Femur (tissue), 1 donor: ENCODE results near the gene MGRN1.
A peak's percentile ranks its signal among the peaks of the same experiment; 100 is the strongest.

ENCODE experiments used
- DNase-seq: peaks from one replicate; pipeline ENCODE4 v3.0.0-alpha.2; 2017

Gene MGRN1

DNA sequence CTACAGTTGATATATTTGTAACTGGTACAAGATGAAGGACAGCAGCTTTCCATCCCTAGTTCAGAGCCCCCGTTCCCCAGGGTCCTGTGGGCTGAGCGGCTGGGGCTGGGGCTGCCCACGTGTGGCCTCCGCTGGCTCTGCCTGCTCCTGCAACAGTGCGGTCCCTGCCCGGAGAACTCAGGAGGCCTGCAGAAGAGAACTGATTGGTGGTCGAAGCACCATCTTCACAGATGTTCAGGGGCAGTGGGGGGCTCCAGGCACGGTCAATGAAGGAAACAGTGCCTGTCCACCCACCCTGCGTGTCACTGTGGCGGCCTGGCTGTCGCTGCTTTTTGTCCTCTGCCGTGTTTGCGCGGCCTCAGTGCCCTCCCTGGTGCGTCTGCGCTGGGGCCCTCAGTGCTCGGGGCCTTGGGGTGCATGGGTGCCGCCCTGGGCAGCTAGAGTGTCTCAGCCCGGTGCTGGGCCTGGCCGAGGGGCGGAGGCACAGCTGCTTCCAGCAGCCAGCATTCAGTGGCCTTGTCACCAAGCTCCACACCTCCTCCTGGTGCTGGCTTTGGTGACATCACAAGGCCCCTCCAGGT is 64.6 kb downstream of the MGRN1 start:
- DNase-seq = peak; percentile 22

- DNase-seq = peak; percentile 21
Measured at GRCh38 chr16:4689864-4690704, 65.5 kb downstream of the MGRN1 start.

DNA sequence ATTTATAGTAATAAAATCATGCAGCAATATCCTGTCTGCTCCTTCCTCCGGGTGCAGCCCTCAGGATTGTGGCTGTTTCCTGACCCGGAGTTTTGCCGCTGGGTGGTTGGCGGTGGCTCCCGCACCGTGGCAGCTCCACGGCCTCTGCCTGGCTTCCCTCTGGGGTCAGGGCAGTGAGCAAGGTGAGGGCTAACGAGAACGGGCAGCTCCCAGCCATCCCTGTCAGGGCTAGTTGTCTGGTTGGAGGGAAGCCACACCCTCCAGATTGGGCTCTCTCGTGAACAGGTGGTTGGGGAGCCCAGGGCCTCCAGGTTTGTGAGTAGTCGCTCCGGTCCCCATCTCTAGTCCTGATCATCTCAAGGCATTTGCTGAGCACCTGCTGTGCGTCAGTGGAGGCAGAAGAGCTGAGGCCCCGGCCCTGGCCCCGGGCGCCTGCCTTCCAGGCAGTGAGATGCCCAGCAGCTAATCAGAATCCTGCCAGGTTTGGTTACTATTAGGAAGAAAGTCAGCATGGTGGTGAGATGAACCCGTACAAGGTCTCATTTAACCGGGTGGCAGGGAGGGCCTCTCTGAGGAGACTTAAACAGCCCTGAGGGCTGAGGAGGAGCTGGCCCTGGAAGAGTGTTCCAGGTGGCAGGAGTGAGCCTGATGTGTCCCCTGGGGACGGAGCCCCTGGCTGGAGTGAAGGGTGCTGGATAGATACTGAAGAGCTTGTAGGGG is 66.5 kb downstream of the MGRN1 start:
- peak; percentile 26 for DNase-seq

GRCh38 chr16:4691666-4692412 is 67.2 kb downstream of the MGRN1 start:
- peak; percentile 24 for DNase-seq

DNA sequence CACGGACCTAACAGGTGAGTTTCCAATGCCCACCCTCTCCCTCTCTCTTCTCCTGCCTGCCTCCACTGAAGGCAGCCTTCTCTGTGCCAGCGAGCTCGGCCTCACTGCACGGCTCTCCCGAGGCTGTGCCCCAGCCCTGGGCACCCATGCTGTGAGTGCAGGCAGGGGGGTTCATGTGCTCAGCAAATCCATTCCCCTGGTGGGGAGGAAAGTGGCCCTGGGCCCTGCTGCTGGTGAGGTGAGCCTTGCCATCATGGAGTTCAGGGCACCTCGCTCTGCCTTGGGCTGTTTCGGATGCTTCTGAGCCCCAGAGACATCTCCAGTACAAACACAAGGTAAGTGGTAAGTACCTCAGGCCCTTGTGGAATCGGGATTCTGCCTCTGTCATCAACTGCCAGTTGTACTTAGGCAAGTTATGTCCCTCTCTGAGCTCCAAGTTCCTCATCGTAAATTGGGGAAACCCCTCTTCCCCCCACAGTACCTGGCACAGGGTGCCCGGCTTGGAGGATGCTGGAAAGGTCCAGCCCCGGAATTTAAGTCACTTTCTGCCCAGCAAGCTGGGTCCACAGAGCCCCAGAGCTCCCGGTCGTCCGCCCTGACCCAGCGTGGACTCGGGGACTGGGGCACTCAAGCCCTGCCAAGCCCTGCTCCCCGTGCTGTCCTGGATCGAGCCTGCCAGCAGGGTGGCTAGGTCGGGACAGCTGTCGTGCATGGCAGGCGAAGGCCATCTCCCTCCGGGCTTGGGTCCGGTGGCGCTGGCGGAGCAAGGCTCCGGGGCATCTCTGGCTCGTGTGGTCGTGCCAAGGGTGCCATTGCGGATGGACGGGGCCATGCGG is 68.1 kb downstream of the MGRN1 start:
- DNase-seq = peak; percentile 33

DNA sequence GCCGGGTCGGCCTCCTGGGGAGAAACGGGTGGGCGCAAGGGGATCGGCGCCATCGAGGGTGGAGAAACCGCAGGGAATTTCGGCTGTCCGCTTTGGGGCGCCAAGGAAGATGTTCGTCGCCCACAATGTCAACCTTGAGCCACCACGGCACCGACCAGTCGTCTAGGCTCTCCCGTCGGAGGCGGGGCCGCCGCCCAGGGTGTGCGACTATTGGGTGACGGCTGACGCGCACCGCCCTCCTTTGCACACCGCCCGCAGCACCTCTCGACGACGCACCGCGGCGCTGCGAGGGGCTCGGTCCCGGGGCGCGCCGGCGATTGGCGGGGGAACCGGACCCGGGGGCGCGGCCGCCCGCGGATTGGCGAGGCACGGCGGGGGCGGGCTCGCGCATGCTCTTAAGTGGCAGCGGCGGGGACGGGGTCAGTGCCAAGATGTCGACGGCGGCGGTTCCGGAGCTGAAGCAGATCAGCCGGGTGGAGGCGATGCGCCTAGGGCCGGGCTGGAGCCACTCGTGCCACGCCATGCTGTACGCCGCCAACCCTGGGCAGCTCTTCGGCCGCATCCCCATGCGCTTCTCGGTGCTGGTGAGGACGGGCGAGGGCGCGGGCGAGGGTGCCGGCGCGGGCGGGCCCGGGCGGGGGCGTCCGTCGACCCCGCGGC is 68.8 kb downstream of the MGRN1 start, which contains the start of gene NUDT16L1:
Gene NUDT16L1 (plus strand): TSS at position 267 of the 660 bp plus-strand sequence. CDS start 165 bp downstream, at position 432.
- peak; percentile 98 for DNase-seq

GRCh38 chr16:4693956-4694641 is 69.5 kb downstream of the MGRN1 start:
- peak; percentile 68 for DNase-seq

- DNase-seq = peak; percentile 51
Measured at GRCh38 chr16:4694642-4695451, 70.2 kb downstream of the MGRN1 start.

DNA sequence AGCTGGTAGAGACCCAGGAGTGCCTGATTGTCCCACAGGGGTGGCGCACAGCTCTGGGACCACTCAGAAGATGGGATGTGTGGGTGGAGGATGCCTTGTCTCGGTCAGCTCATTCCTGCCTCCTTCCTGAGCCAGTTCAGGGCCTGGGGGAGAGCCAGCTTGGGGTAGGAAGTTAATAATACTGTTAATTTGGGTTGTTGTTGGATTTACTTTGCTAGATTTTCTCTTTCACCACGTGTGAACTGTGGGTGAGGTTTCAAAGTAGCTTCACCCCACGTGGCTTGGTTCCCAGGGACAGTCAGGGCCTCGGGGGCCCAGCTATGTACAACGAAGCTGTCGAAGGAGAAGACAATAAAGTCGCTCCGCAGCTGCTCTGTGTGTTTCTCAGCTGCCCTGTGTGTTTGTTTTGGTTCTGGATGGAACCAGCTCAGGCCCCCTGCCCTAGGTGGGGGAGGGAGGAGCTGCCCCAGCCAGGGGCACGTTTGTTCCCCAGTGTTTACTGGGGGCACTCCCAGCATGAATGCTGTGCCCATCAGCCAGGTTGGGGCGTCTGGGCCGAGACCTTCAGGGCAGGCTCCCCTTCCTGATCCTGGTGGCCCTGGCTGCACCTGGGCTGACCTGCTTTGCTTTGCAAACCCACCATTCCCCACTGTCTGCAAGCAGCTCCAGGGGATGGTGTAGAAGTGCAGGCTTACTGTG is 71.0 kb downstream of the MGRN1 start:
- DNase-seq = no peak

DNA sequence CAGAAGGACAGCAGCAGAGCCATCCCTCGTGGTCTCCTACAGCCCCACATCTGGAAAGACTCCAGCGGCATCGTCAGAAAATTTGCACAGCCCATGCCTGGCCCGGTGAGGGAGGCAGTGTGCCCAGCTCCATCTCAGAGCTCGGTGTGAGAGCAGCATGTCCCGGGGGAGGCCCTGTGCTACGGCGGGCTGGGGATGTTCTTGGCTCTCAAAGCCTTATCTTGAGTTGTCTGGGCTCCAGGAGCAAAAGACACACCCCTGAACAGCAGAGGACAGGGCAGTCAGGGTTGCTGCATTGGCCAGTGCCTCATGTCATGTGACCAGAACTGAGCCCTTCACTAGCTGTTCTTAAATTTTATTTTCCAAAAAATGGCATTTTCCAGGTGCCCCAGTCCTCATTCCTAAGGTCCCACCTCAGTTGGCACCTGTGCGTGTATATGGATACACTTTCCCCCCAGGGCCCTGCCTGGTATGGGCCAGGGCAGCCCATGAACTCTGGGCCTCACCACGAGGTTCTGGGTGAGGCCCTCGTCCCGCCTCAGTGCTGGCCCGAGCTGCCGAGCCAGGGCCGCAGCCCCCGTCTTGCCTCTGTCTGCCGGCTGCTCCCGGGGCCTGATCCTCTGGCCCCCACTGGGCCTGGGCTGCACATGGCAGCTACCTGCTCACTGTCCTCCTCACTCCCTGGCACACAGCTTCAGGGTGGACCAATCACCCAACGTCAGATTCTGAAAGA is 71.7 kb downstream of the MGRN1 start:
- peak; percentile 46 for DNase-seq

DNA sequence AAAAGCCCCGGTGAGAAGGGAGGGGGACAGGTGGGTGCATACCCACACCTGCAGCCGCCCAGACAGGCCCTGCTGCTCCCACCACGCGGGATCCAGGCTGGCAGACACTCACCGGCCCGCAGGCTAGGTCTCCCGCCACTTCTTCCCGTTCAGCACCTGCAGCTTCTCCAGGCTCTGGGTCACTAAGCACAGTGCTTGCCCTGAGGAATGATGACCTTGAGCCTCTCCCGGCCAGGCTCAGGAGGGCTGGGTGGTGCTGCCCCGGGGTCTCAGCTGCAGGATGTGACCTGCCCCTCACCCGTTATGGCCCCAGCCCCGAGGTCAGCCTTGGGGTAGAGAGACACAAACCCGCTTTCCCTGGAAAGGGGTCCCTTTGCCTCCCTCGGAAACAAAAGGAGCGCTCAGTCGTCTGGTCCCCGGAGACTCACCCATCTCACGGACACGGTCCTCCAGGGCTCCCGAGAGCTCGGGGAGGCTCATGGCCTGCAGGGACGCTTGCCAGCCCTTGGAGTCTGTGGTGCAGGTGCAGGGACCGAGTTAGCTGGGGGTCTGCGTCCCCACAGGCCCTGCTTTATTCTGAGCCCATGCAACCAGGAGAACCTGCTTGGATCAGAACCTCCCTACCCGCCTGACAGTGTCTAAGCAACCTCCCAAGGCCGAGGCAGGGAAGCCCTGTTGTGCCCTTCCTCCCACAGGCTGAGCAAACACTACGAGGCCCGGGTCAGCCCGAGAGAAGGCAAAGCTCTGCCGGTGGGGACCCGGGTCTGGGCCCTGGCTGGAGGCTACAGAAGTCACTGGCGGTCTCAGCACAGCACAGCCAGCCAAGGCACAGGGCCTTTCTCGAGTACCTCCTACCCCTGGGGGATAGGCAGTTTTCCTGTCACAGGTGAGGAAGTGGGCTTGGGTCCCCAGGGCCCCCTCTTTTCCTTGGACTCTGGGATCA is 72.5 kb downstream of the MGRN1 start:
- DNase-seq = peak; percentile 30

DNA sequence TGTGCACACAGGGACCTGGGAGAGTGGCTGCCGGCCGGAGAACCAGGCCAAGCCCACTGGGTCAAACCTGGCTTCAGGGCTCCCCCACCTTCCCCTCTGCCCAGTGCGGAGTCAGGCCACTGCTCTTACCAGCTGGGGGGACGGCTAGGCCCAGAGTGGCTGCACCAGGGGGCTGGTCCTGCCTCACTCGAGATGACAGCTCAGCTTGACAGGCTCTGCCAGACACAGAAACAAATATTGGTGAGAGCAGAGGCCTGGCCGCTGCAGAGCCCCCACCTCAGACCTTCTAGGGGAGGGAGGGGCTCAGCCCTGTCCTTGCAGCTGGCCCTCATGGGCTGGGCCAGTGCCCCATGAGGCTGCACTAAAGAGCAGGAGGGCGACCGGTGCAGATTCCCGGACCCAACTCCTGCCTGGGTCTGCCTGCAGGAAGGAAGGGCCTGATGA is 73.2 kb downstream of the MGRN1 start:
- peak; percentile 19 for DNase-seq

DNA sequence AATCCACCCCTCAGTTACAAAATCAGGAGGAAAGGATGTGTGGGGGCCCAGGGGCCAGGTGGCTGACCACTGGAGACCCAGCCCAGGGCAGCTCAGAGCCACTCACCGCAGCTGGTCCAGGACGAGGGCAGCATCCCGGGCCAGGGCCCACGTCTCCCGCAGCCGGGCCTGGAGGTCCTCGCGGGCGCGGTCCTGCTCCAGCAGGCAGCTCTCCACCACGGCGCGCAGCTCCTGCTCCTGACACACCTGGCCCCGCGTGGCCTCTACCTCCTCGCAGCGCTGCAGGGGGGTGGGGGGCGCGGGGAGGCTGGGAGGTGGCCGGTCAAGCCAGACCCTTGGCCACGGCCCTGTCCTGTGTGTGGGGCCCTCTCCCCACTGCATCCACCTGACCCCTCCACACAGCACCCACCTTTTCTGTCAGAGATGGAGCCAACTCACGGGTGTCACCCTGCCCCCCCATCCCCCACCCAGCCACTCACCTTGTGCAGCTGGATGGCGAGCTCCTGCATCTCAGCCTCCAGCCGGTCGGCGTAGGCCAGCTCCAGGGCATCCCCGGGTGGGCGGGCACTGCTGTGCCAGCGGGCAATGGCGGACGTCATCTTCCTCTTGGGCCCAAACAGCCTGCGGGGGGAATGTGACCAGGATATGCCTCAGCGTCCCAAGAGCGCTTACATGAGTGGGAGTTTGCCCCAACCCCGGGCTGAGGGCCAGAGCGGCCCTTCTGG is 73.9 kb downstream of the MGRN1 start:
- DNase-seq = peak; percentile 21

DNA sequence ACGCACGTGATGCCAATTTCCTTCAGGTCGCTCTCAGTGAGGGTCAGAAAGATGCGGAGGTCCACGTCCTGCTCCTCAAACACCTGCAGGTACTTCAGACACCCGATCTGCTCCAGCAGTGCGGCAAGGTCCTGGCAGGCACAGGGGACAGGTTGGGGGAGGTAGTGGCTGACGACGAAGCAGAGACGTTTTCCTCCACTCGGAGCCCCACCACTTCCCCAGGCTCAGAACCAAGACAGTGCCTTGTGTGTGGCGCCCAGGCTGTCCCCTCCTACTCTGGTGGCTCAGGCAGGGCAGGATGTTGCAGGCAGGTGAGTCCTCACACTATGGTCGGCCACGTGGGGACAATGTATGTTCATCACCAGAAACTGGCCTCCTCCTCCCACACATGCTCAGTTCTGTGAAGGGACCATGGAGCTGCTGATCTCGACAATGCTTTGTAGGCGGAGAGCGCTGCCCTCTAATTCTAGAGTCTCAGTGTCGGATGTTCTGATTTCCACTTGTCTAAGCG is 74.5 kb downstream of the MGRN1 start:
- DNase-seq = no peak

- no peak for DNase-seq
Measured at GRCh38 chr16:4700380-4700996, 75.9 kb downstream of the MGRN1 start.
